HepG2 (cell line): ENCODE measurements around the gene CEP78. TPM values are rescaled to one million over a fixed set of nuclear protein-coding genes. Genes with fewer than 3 reads are reported as not detected.

Source experiments
- ADNP ChIP-seq: sonication (generic); formaldehyde crosslinking; IDR thresholded peaks from 2 replicates; pipeline ENCODE4 v1.4.0; 2020; ENCODE audit warnings: missing genetic modification reagents
- ARNTL ChIP-seq: sonication (generic); formaldehyde crosslinking; IDR thresholded peaks from 2 replicates; pipeline ENCODE4 v1.4.0; 2020; ENCODE audit warnings: mild to moderate bottlenecking, missing genetic modification reagents
- ATF3 ChIP-seq: sonication (generic); formaldehyde crosslinking; IDR thresholded peaks from 2 replicates; pipeline ENCODE4 v1.4.0; 2020; ENCODE audit warnings: missing genetic modification reagents
- CEBPG ChIP-seq: IDR thresholded peaks from 2 replicates; pipeline ENCODE4 v1.6.1; 2016
- FOXM1 ChIP-seq: sonication (generic); formaldehyde crosslinking; IDR thresholded peaks from 2 replicates; pipeline ENCODE4 v1.5.0; 2020; ENCODE audit warnings: missing genetic modification reagents
- GTF2F1 ChIP-seq: fragments of 150-350 bp; IDR thresholded peaks from 2 replicates; pipeline ENCODE4 v1.6.1; 2014; ENCODE audit warnings: low read length
- KAT7 ChIP-seq: IDR thresholded peaks from 2 replicates; pipeline ENCODE4 v1.6.1; 2018; ENCODE audit warnings: borderline replicate concordance, missing compliant biosample characterization
- NPAS2 ChIP-seq: sonication (generic); formaldehyde crosslinking; IDR thresholded peaks from 2 replicates; pipeline ENCODE4 v1.8.0; 2022; ENCODE audit warnings: mild to moderate bottlenecking, missing genetic modification reagents, borderline replicate concordance
- PPARG ChIP-seq: conservative IDR thresholded peaks from 2 replicates; pipeline ENCODE4 v1.6.1; 2016; ENCODE audit warnings: missing biosample characterization, missing genetic modification reagents
- RARG ChIP-seq: sonication (generic); formaldehyde crosslinking; IDR thresholded peaks from 2 replicates; pipeline ENCODE4 v1.4.0; 2020; ENCODE audit warnings: low read depth, mild to moderate bottlenecking, missing genetic modification reagents
- REXO4 ChIP-seq: sonication (generic); formaldehyde crosslinking; IDR thresholded peaks from 2 replicates; pipeline ENCODE4 v1.8.0; 2022; ENCODE audit warnings: missing genetic modification reagents, mild to moderate bottlenecking, borderline replicate concordance
- SIX4 ChIP-seq: sonication (generic); formaldehyde crosslinking; IDR thresholded peaks from 2 replicates; pipeline ENCODE4 v1.4.0; 2020; ENCODE audit warnings: missing genetic modification reagents
- SP1 ChIP-seq, 2 experiments: fragments of 450-650 bp in 1 of 2; sonication (generic) in 1 of 2; formaldehyde crosslinking in 1 of 2; IDR thresholded peaks; 2 replicates each; pipeline versions ENCODE4 v1.4.0 to v1.6.1; 2016 to 2020; ENCODE audit warnings: missing genetic modification reagents in 1 of 2
- SYNCRIP ChIP-seq: fragments of 200-400 bp; formaldehyde crosslinking; IDR thresholded peaks from 2 replicates; pipeline ENCODE4 v1.6.1; 2018; ENCODE audit warnings: mild to moderate bottlenecking, low read depth, low read length; ENCODE audit not compliant: insufficient read depth
- TGIF2 ChIP-seq: IDR thresholded peaks from 2 replicates; pipeline ENCODE4 v1.6.1; 2016; ENCODE audit warnings: control low read depth, missing compliant biosample characterization
- ZHX1 ChIP-seq: sonication (generic); formaldehyde crosslinking; IDR thresholded peaks from 2 replicates; pipeline ENCODE4 v1.8.1; 2022; ENCODE audit warnings: low read depth, mild to moderate bottlenecking, missing genetic modification reagents
- ZNF138 ChIP-seq: sonication (generic); formaldehyde crosslinking; IDR thresholded peaks from 2 replicates; pipeline ENCODE4 v1.5.0; 2020; ENCODE audit warnings: mild to moderate bottlenecking, low read depth, missing genetic modification reagents
- ZNF513 ChIP-seq: sonication (generic); formaldehyde crosslinking; conservative IDR thresholded peaks from 2 replicates; pipeline ENCODE4 v1.5.0; 2020; ENCODE audit warnings: missing genetic modification reagents
- ZNF567 ChIP-seq: sonication (generic); formaldehyde crosslinking; IDR thresholded peaks from 2 replicates; pipeline ENCODE4 v1.8.1; 2023; ENCODE audit warnings: mild to moderate bottlenecking, missing genetic modification reagents, borderline replicate concordance
- ZNF569 ChIP-seq: sonication (generic); formaldehyde crosslinking; IDR thresholded peaks from 2 replicates; pipeline ENCODE4 v1.5.0; 2020; ENCODE audit warnings: mild to moderate bottlenecking, missing genetic modification reagents, moderate library complexity, borderline replicate concordance
- ZNF607 ChIP-seq: sonication (generic); formaldehyde crosslinking; IDR thresholded peaks from 2 replicates; pipeline ENCODE4 v1.5.1; 2020; ENCODE audit warnings: missing genetic modification reagents, mild to moderate bottlenecking, borderline replicate concordance
- ZNF615 ChIP-seq: sonication (generic); formaldehyde crosslinking; IDR thresholded peaks from 2 replicates; pipeline ENCODE4 v1.5.0; 2020; ENCODE audit warnings: mild to moderate bottlenecking, missing genetic modification reagents, borderline replicate concordance
- polyA plus RNA-seq, 8 experiments: library from polyadenylated mRNA; depleted of rRNA in 3 of 8; stranded (reverse) in 7 of 8; unstranded in 1 of 8; fragments of >200 nt; fragmentation: Illumina TruSeq in 4 of 8; extraction: Trizol in 4 of 8; gene quantifications; 2 replicates each; pipeline versions ENCODE4 v1.2.1 to v1.2.3, GENCODE V29; 2011 to 2016; ENCODE audit warnings: low read depth in 4 of 8, missing spikeins in 1 of 8, mixed read lengths in 1 of 8; ENCODE audit not compliant: insufficient read depth in 1 of 8
- total RNA-seq, 5 experiments: library from RNA; depleted of rRNA; stranded (reverse); fragments of >200 nt; fragmentation: Illumina TruSeq; extraction: Trizol; gene quantifications; 2 replicates each; pipeline ENCODE4 v1.2.3, GENCODE V29; 2016; ENCODE audit warnings: low read depth in 1 of 5
- TF ChIP-seq, protein P1 (sequence below): sonication (generic); formaldehyde crosslinking; IDR thresholded peaks from 2 replicates; pipeline ENCODE4 v1.4.0; 2020; ENCODE audit warnings: mild to moderate bottlenecking, low read depth, missing genetic modification reagents
- TF ChIP-seq, protein P2 (sequence below): sonication (generic); formaldehyde crosslinking; conservative IDR thresholded peaks from 2 replicates; pipeline ENCODE4 v1.8.0; 2022; ENCODE audit warnings: low read depth, missing genetic modification reagents

CEP78 gene
- total and polyA plus RNA-seq, 2 of the 13 experiments (the other 11 are each of a cell fraction or from before 2014, with no cell fraction given) = 5.1 to 30.8 TPM

DNA sequence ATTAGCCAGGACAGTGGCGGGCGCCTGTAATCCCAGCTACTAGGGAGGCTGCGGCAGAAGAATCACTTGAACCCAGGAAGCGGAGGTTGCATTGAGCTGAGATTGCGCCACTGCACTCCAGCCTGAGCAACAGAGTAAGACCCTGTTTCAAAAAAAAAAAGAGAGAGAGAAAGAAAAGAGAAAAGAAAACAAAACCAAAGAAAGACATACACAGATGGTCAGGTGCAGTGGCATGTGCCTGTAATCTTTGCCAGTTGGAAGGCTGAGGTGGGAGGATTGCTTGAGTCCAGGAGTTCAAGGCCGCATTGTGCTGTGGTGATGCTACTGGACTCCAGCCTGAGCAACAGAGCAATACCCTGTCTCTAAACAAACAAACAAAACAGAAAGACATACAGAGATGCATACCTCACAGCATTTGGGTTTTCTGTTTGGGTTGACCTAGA is 51.1 kb downstream of the CEP78 start (continued):
- no peak for TF ChIP-seq RARG (CRISPR knock-in tag)
- no peak for TF ChIP-seq ZNF607
- TF ChIP-seq TGIF2 (CRISPR knock-in tag) = no peak
- TF ChIP-seq SYNCRIP = no peak
- peak; percentile 70; the same call in 1 of the 2 replicates for TF ChIP-seq KAT7
- 0 out of 2 replicates have a peak, but pooled peaks have one; percentile 27 for TF ChIP-seq ZNF138
- TF ChIP-seq ATF3 (CRISPR knock-in tag) = no peak
- TF ChIP-seq SIX4 (CRISPR knock-in tag) = no peak
- TF ChIP-seq REXO4 = no peak
- TF ChIP-seq ADNP = 0 out of 2 replicates have a peak, but pooled peaks have one; percentile 11
- no peak for TF ChIP-seq SP1 (IDR thresholded peaks at IDR 0.05)
- no peak for TF ChIP-seq SP1 (CRISPR knock-in tag; IDR thresholded peaks at IDR 0.05)
- TF ChIP-seq ARNTL (CRISPR knock-in tag) = peak; percentile 99
- TF ChIP-seq ZNF513 (CRISPR knock-in tag) = no peak
- TF ChIP-seq, protein P1, sequence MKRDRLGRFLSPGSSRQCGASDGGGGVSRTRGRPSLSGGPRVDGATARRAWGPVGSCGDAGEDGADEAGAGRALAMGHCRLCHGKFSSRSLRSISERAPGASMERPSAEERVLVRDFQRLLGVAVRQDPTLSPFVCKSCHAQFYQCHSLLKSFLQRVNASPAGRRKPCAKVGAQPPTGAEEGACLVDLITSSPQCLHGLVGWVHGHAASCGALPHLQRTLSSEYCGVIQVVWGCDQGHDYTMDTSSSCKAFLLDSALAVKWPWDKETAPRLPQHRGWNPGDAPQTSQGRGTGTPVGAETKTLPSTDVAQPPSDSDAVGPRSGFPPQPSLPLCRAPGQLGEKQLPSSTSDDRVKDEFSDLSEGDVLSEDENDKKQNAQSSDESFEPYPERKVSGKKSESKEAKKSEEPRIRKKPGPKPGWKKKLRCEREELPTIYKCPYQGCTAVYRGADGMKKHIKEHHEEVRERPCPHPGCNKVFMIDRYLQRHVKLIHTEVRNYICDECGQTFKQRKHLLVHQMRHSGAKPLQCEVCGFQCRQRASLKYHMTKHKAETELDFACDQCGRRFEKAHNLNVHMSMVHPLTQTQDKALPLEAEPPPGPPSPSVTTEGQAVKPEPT (CRISPR knock-in tag) = no peak
- TF ChIP-seq ZHX1 (CRISPR knock-in tag) = no peak
- no peak for TF ChIP-seq ZNF567 (CRISPR knock-in tag)
- no peak for TF ChIP-seq FOXM1 (CRISPR knock-in tag)
- TF ChIP-seq ZNF615 = no peak
- TF ChIP-seq CEBPG = peak; percentile 75
- no peak for TF ChIP-seq ZNF569
- TF ChIP-seq NPAS2 (CRISPR knock-in tag) = peak; percentile 92; the same call in 1 of the 2 replicates
- TF ChIP-seq GTF2F1 = no peak
- TF ChIP-seq PPARG (CRISPR knock-in tag) = no peak
- TF ChIP-seq, protein P2, sequence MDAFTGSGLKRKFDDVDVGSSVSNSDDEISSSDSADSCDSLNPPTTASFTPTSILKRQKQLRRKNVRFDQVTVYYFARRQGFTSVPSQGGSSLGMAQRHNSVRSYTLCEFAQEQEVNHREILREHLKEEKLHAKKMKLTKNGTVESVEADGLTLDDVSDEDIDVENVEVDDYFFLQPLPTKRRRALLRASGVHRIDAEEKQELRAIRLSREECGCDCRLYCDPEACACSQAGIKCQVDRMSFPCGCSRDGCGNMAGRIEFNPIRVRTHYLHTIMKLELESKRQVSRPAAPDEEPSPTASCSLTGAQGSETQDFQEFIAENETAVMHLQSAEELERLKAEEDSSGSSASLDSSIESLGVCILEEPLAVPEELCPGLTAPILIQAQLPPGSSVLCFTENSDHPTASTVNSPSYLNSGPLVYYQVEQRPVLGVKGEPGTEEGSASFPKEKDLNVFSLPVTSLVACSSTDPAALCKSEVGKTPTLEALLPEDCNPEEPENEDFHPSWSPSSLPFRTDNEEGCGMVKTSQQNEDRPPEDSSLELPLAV (CRISPR knock-in tag) = no peak
